HG02759 (cell line): ENCODE data around the gene MOB1B.
"Not testable (repeated sequence)": the region's sequence is repeated elsewhere in the genome, so short reads cannot be mapped to it uniquely, and the experiment has no call there.

Experiments
- ATAC-seq: cut with Tn5 transposase; IDR thresholded peaks from one replicate; pipeline ENCODE4 v1.9.1; 2021; ENCODE audit warnings: mild to moderate bottlenecking, moderate library complexity; ENCODE audit not compliant: unreplicated experiment

The MOB1B gene

GRCh38 chr4:71005025-71005424 is 102.9 kb downstream of the MOB1B start:
- ATAC-seq, result not testable (repeated sequence)

GRCh38 chr4:71006203-71006907 is 104.2 kb downstream of the MOB1B start:
- peak; percentile 77 for ATAC-seq

GRCh38 chr4:71008196-71008595 is 106.0 kb downstream of the MOB1B start:
- no peak for ATAC-seq

- no peak for ATAC-seq
These were observed 106.9 kb downstream of the MOB1B start for GRCh38 chr4:71009086-71009485.

- peak; percentile 39 for ATAC-seq
These were observed 107.9 kb downstream of the MOB1B start for GRCh38 chr4:71009890-71010588.

GRCh38 chr4:71011451-71011850 is 109.3 kb downstream of the MOB1B start:
- no peak for ATAC-seq

- not testable (repeated sequence) for ATAC-seq
These were observed 115.2 kb downstream of the MOB1B start for GRCh38 chr4:71017391-71017790.

GRCh38 chr4:71020611-71021010 is 118.4 kb downstream of the MOB1B start:
- no peak for ATAC-seq

- no peak for ATAC-seq
These were observed 123.5 kb downstream of the MOB1B start for GRCh38 chr4:71025654-71026053.

- ATAC-seq, result no peak
These were observed 123.9 kb downstream of the MOB1B start for GRCh38 chr4:71026086-71026485.

GRCh38 chr4:71027611-71028010 is 125.4 kb downstream of the MOB1B start:
- ATAC-seq, result no peak

GRCh38 chr4:71029504-71029903 is 127.3 kb downstream of the MOB1B start:
- ATAC-seq, result no peak

GRCh38 chr4:71032106-71032505 is 129.9 kb downstream of the MOB1B start:
- ATAC-seq, result not testable (repeated sequence)
